CD4-positive, CD25-positive, alpha-beta regulatory T cell (primary cell): ENCODE data around the gene EPHB2. TPM values are rescaled to one million over a fixed set of nuclear protein-coding genes. Genes with fewer than 3 reads are reported as not detected.

Experiments
- ATAC-seq, 2 donors: fragments of 150-1000 bp; cut with Tn5 transposase; one replicate each; pipeline ENCODE4 v1.10.0; 2021; ENCODE audit warnings: low read depth in 2 of 2, moderate number of reproducible peaks in 2 of 2, moderate library complexity in 1 of 2
- DNase-seq, 3 donors: peaks; one replicate each; pipeline versions ENCODE4 v3.0.0 to v3.0.0-alpha.2; 2012 to 2022; ENCODE audit warnings: mixed read lengths in 1 of 3
- H3K27ac ChIP-seq: one replicate; pipeline ENCODE4 v1.7.0; 2013; ENCODE audit warnings: mild to moderate bottlenecking, low read length; ENCODE audit not compliant: insufficient read depth, poor library complexity, severe bottlenecking
- H3K27me3 ChIP-seq: one replicate; pipeline ENCODE4 v1.7.0; 2013; ENCODE audit warnings: low read length; ENCODE audit not compliant: control insufficient read depth, insufficient read depth
- H3K36me3 ChIP-seq: one replicate; pipeline ENCODE4 v1.7.0; 2013; ENCODE audit warnings: mild to moderate bottlenecking, low read length, moderate library complexity; ENCODE audit not compliant: control insufficient read depth, insufficient read depth
- H3K4me1 ChIP-seq: 2 replicates; pipeline ENCODE4 v1.7.0; 2013; ENCODE audit warnings: mild to moderate bottlenecking, low read length; ENCODE audit not compliant: insufficient read depth, control insufficient read depth, poor library complexity, severe bottlenecking
- H3K4me3 ChIP-seq: one replicate; pipeline ENCODE4 v1.7.0; 2013; ENCODE audit warnings: low read depth, mild to moderate bottlenecking, low read length, moderate library complexity
- H3K9me3 ChIP-seq, 2 experiments: 1 replicate in 1 of 2; 2 replicates in 1 of 2; pipeline ENCODE4 v1.7.0; 2013; ENCODE audit warnings: low read length in 2 of 2, mild to moderate bottlenecking in 1 of 2, moderate library complexity in 1 of 2; ENCODE audit not compliant: control insufficient read depth in 2 of 2
- H3K27ac Mint-ChIP-seq, 3 donors: one replicate each; pipeline ENCODE4 v1.8.0; 2020 to 2022; ENCODE audit warnings: mild to moderate bottlenecking in 3 of 3, mixed read lengths in 3 of 3, moderate library complexity in 2 of 3
- H3K27me3 Mint-ChIP-seq: one replicate; pipeline ENCODE4 v1.8.0; 2022; ENCODE audit warnings: mild to moderate bottlenecking, mixed read lengths
- H3K36me3 Mint-ChIP-seq: one replicate; pipeline ENCODE4 v1.8.0; 2020; ENCODE audit warnings: mixed read lengths
- H3K4me1 Mint-ChIP-seq, 4 donors: one replicate each; pipeline ENCODE4 v1.8.0; 2020 to 2022; ENCODE audit warnings: mixed read lengths in 4 of 4, mild to moderate bottlenecking in 1 of 4
- H3K4me3 Mint-ChIP-seq, 4 donors: one replicate each; pipeline ENCODE4 v1.8.0; 2020 to 2022; ENCODE audit warnings: mild to moderate bottlenecking in 4 of 4, mixed read lengths in 4 of 4, moderate library complexity in 3 of 4
- H3K9me3 Mint-ChIP-seq, 7 donors: one replicate each; pipeline ENCODE4 v1.8.0; 2020 to 2022; ENCODE audit warnings: mixed read lengths in 7 of 7, mild to moderate bottlenecking in 3 of 7, moderate library complexity in 2 of 7
- polyA plus RNA-seq, 4 donors: library from polyadenylated mRNA; unstranded; fragments of 300-500 nt; fragmentation: Illumina TruSeq; gene quantifications; one replicate each; pipeline ENCODE4 v1.2.3, GENCODE V29; 2021
- total RNA-seq: library from RNA; stranded (reverse); gene quantifications from one replicate; pipeline ENCODE4 v1.2.3, GENCODE V29; 2022

EPHB2 gene
- total and polyA plus RNA-seq, 5 donors from 2014 or later = not detected

GRCh38 chr1:22760455-22760854, 49.8 kb downstream of the EPHB2 start:
- Mint-ChIP-seq H3K27me3 (peaks cover under 1% of the 10 kb centered on the region), H3K4me1 (no peaks in the 10 kb centered on the region), H3K9me3 (peaks cover 0 to 2% (median 0%) of the 10 kb centered on the region in 7 donors), H3K4me3 (no peak overlapping the region), H3K27ac (no peak overlapping the region), H3K36me3 (no peaks in the 10 kb centered on the region)
- DNase-seq (no peak), ATAC-seq (no peak)
- H3K4me1 ChIP-seq = no peaks in the 10 kb centered on the region
- H3K27ac ChIP-seq = no peak overlapping the region
- H3K27me3 ChIP-seq = no peaks in the 10 kb centered on the region
- H3K4me3 ChIP-seq = no peak overlapping the region
- no peaks in the 10 kb centered on the region for H3K9me3 ChIP-seq
- no peaks in the 10 kb centered on the region for H3K36me3 ChIP-seq

GRCh38 chr1:22761101-22761500, 50.5 kb downstream of the EPHB2 start:
- ATAC-seq = no peak
- DNase-seq = no peak
- Histone ChIP-seq H3K4me3 (no peak overlapping the region), H3K27me3 (no peaks in the 10 kb centered on the region), H3K9me3 (no peaks in the 10 kb centered on the region), H3K27ac (no peak overlapping the region), H3K4me1 (no peaks in the 10 kb centered on the region), H3K36me3 (no peaks in the 10 kb centered on the region)
- Mint-ChIP-seq H3K9me3 (peaks cover 0 to 2% (median 0%) of the 10 kb centered on the region in 7 donors), H3K27ac (no peak overlapping the region), H3K36me3 (no peaks in the 10 kb centered on the region), H3K4me3 (no peak overlapping the region), H3K27me3 (peaks cover 4% of the 10 kb centered on the region), H3K4me1 (no peaks in the 10 kb centered on the region)

GRCh38 chr1:22761821-22762220, 51.2 kb downstream of the EPHB2 start:
- Mint-ChIP-seq H3K4me1 (no peaks in the 10 kb centered on the region), H3K36me3 (no peaks in the 10 kb centered on the region), H3K27me3 (peaks cover 4% of the 10 kb centered on the region), H3K27ac (no peak overlapping the region), H3K9me3 (peaks cover 0 to 2% (median 0%) of the 10 kb centered on the region in 7 donors), H3K4me3 (no peak overlapping the region)
- Histone ChIP-seq H3K27ac (no peak overlapping the region), H3K4me1 (no peaks in the 10 kb centered on the region), H3K4me3 (no peak overlapping the region), H3K27me3 (no peaks in the 10 kb centered on the region), H3K36me3 (no peaks in the 10 kb centered on the region), H3K9me3 (no peaks in the 10 kb centered on the region)
- ATAC-seq (no peak), DNase-seq (no peak)

GRCh38 chr1:22763487-22764200, 53.0 kb downstream of the EPHB2 start:
- ATAC-seq (no peak), DNase-seq (no peak)
- Mint-ChIP-seq H3K4me3 (no peak overlapping the region), H3K27me3 (peaks cover 4% of the 10 kb centered on the region), H3K4me1 (no peaks in the 10 kb centered on the region), H3K9me3 (peaks cover 0 to 2% (median 0%) of the 10 kb centered on the region in 7 donors), H3K36me3 (no peaks in the 10 kb centered on the region), H3K27ac (no peak overlapping the region)
- no peaks in the 10 kb centered on the region for H3K4me1 ChIP-seq
- H3K4me3 ChIP-seq = no peak overlapping the region
- H3K9me3 ChIP-seq = no peaks in the 10 kb centered on the region
- no peaks in the 10 kb centered on the region for H3K27me3 ChIP-seq
- no peaks in the 10 kb centered on the region for H3K36me3 ChIP-seq
- H3K27ac ChIP-seq = no peak overlapping the region

- no peaks in the 10 kb centered on the region for H3K36me3 ChIP-seq
- H3K27ac Mint-ChIP-seq = no peak overlapping the region
- H3K4me1 Mint-ChIP-seq = no peaks in the 10 kb centered on the region
Observed at GRCh38 chr1:22767852-22768251, 57.2 kb downstream of the EPHB2 start.

GRCh38 chr1:22769932-22770331, 59.3 kb downstream of the EPHB2 start:
- DNase-seq = no peak
- H3K4me1 Mint-ChIP-seq = no peaks in the 10 kb centered on the region
- no peaks in the 10 kb centered on the region for H3K4me1 ChIP-seq
- H3K27me3 Mint-ChIP-seq = peaks cover 4% of the 10 kb centered on the region
- H3K27ac ChIP-seq = no peak overlapping the region
- H3K9me3 ChIP-seq = no peaks in the 10 kb centered on the region
- H3K27me3 ChIP-seq = no peaks in the 10 kb centered on the region
- ATAC-seq = no peak
- H3K27ac Mint-ChIP-seq = no peak overlapping the region
- H3K36me3 Mint-ChIP-seq = no peaks in the 10 kb centered on the region
- H3K9me3 Mint-ChIP-seq = peaks cover 0 to 3% (median 0%) of the 10 kb centered on the region in 7 donors
- no peaks in the 10 kb centered on the region for H3K36me3 ChIP-seq
- no peak overlapping the region for H3K4me3 Mint-ChIP-seq
- H3K4me3 ChIP-seq = no peak overlapping the region

More at GRCh38 chr1:22767852-22768251, 57.2 kb downstream of the EPHB2 start:
- no peak for DNase-seq
- Mint-ChIP-seq H3K27me3 (peaks cover 4% of the 10 kb centered on the region), H3K4me3 (no peak overlapping the region), H3K9me3 (peaks cover 0 to 5% (median 0%) of the 10 kb centered on the region in 7 donors), H3K36me3 (no peaks in the 10 kb centered on the region)
- no peak for ATAC-seq
- Histone ChIP-seq H3K4me3 (no peak overlapping the region), H3K4me1 (no peaks in the 10 kb centered on the region), H3K27ac (no peak overlapping the region), H3K27me3 (no peaks in the 10 kb centered on the region), H3K9me3 (no peaks in the 10 kb centered on the region)

- Mint-ChIP-seq H3K9me3 (peaks cover 0 to 3% (median 0%) of the 10 kb centered on the region in 7 donors), H3K36me3 (no peaks in the 10 kb centered on the region), H3K4me3 (no peak overlapping the region), H3K27ac (no peak overlapping the region), H3K4me1 (no peaks in the 10 kb centered on the region), H3K27me3 (peaks cover 4% of the 10 kb centered on the region)
- H3K27me3 ChIP-seq = no peaks in the 10 kb centered on the region
- no peaks in the 10 kb centered on the region for H3K36me3 ChIP-seq
- H3K27ac ChIP-seq = no peak overlapping the region
- H3K9me3 ChIP-seq = no peaks in the 10 kb centered on the region
- ATAC-seq (no peak), DNase-seq (no peak)
- no peak overlapping the region for H3K4me3 ChIP-seq
- no peaks in the 10 kb centered on the region for H3K4me1 ChIP-seq
Observed at GRCh38 chr1:22772014-22772413, 61.4 kb downstream of the EPHB2 start.
